Activated naive CD4-positive, alpha-beta T cell treated with anti-CD3 and anti-CD28 coated beads for 36 hours (primary cell): ENCODE measurements around the gene ZNF581. TPM values are rescaled to one million over a fixed set of nuclear protein-coding genes. Genes with fewer than 3 reads are reported as not detected.

Source experiments
- CTCF ChIA-PET: fragments of 350-600 bp; sonication (Branson Sonifier 250); formaldehyde crosslinking; loops from one replicate; lab custom pipeline; 2021; ENCODE audit warnings: antibody characterized with exemption; lab: Charles Lee
- DNase-seq: peaks from one replicate; pipeline ENCODE4 v3.0.0-alpha.2; 2020
- H3K27ac Mint-ChIP-seq: one replicate; pipeline ENCODE4 v1.8.0; 2021; ENCODE audit warnings: mild to moderate bottlenecking, mixed read lengths
- H3K27me3 Mint-ChIP-seq: one replicate; pipeline ENCODE4 v1.8.0; 2021; ENCODE audit warnings: low read depth, mixed read lengths
- H3K36me3 Mint-ChIP-seq: one replicate; pipeline ENCODE4 v1.8.0; 2021; ENCODE audit warnings: low read depth, mixed read lengths
- H3K4me1 Mint-ChIP-seq: one replicate; pipeline ENCODE4 v1.8.0; 2021; ENCODE audit warnings: low read depth, mixed read lengths
- H3K4me3 Mint-ChIP-seq: one replicate; pipeline ENCODE4 v1.8.0; 2021; ENCODE audit warnings: mild to moderate bottlenecking, moderate library complexity, mixed read lengths
- H3K9me3 Mint-ChIP-seq: one replicate; pipeline ENCODE4 v1.8.0; 2021; ENCODE audit warnings: mixed read lengths
- intact Hi-C: fragments of 100-400 bp; cut with micrococcal nuclease; formaldehyde crosslinking; loops from one replicate; pipeline ENCODE4 v1.15.1; 2023
- total RNA-seq, 2 experiments: library from RNA; stranded (reverse); gene quantifications; one replicate each; pipeline ENCODE4 v1.2.3, GENCODE V29; 2021

ZNF581 gene
- total RNA-seq, 2 experiments from 2014 or later, result 18.0 to 20.7 TPM

GRCh38 chr19:55654323-55654867, 10.9 kb downstream of the ZNF581 start:
- peak; percentile 100 for DNase-seq
- Mint-ChIP-seq H3K36me3 (peaks cover 22% of the 10 kb centered on the region), H3K4me3 (peak overlapping the region; percentile 88), H3K27me3 (no peaks in the 10 kb centered on the region), H3K27ac (peak overlapping the region; percentile 98), H3K4me1 (peaks cover 41% of the 10 kb centered on the region), H3K9me3 (no peaks in the 10 kb centered on the region)
- intact Hi-C loops, result loop anchor here (1.0 to 10.0 kb wide), 7 partner anchors 55 to 1464 kb away; partner anchors contain the start of genes FIZ1, KMT5C, LENG9 and TSEN34
- CTCF ChIA-PET, result interaction anchor here (0.6 to 1.3 kb wide), 10 partner anchors 8 to 128 kb away, joined by 3 to 7 read pairs (median 4); no protein-coding TSS in a partner anchor

DNA sequence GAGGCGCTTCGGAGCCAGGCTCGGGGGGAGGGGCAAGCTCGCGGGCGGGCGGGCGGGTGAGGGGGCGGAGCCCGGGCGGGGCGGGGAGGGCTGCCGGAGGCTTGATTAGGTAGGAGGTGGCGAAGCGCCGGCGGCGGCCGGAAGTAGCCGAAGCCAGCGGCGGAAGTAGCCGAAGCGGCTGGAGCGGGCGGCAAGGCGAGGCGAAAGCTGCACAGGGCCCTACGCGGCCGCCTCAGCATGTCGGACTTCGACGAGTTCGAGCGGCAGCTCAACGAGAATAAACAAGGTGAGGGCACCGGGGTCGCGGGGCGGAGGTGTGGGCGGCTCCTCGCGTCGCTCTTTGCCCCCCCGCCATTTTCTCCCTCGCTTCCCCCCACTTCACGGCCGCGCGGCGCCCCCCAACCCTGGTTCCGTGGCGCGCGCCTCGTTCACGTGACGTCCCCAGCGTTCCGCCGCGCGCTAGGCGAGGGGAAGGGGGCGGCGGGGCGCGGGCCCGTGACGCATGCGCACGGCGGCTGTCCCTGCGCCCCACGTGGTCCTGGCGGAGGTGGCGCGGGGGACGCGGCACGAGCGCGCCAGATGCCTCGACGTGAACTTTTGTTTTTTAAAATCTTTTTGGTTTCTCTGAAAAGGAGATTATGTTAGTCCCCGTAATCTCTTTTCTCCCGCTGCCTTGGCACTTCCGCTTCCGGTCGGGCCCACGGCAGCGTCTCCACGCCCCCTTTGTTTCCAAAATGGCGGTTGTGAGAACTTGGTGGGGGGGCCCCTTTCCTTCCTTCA, 11.6 kb downstream of the ZNF581 start, which contains the start of gene U2AF2:
TSS of gene U2AF2 (plus strand) at position 168 of the 780 bp plus-strand sequence. CDS start at position 238, 70 bp downstream.
- Mint-ChIP-seq H3K4me1 (peaks cover 40% of the 10 kb centered on the region), H3K27me3 (no peaks in the 10 kb centered on the region), H3K27ac (peak within 1 kb of the TSS; percentile 98), H3K36me3 (peaks cover 27% of the 10 kb centered on the region), H3K4me3 (peak within 1 kb of the TSS; percentile 88), H3K9me3 (no peaks in the 10 kb centered on the region)
- intact Hi-C loops, result loop anchor here (1.0 to 10.0 kb wide), 10 partner anchors 20 to 1464 kb away; partner anchors contain the start of genes EPN1, FIZ1, KMT5C and LENG9
- DNase-seq, result peak; percentile 98
- CTCF ChIA-PET, result interaction anchor here (0.6 to 1.3 kb wide), 9 partner anchors 8 to 129 kb away, joined by 3 to 7 read pairs (median 4); no protein-coding TSS in a partner anchor

GRCh38 chr19:55655648-55656040, 12.2 kb downstream of the ZNF581 start:
- peak overlapping the region; percentile 88 for H3K4me3 Mint-ChIP-seq
- peaks cover 29% of the 10 kb centered on the region for H3K36me3 Mint-ChIP-seq
- H3K4me1 Mint-ChIP-seq, result peaks cover 39% of the 10 kb centered on the region
- H3K9me3 Mint-ChIP-seq, result no peaks in the 10 kb centered on the region
- CTCF ChIA-PET, result no interaction called here
- H3K27ac Mint-ChIP-seq, result peak overlapping the region; percentile 96
- intact Hi-C loops, result loop anchor here (1.0 to 10.0 kb wide), 7 partner anchors 20 to 1465 kb away; partner anchors contain the start of genes EPN1, LENG9, TSEN34 and ZNF444
- DNase-seq, result no peak
- H3K27me3 Mint-ChIP-seq, result no peaks in the 10 kb centered on the region

- no peaks in the 10 kb centered on the region for H3K9me3 Mint-ChIP-seq
- H3K36me3 Mint-ChIP-seq, result peaks cover 29% of the 10 kb centered on the region
- intact Hi-C loops, result loop anchor here (10.0 kb wide), 2 partner anchors 658 to 1192 kb away; partner anchors contain the start of genes LENG9 and ZSCAN5A
- peak overlapping the region; percentile 88 for H3K4me3 Mint-ChIP-seq
- DNase-seq, result no peak
- no peaks in the 10 kb centered on the region for H3K27me3 Mint-ChIP-seq
- CTCF ChIA-PET, result interaction anchor here (1.4 to 2.4 kb wide), 2 partner anchors 15 to 18 kb away, joined by 4 to 10 read pairs; no protein-coding TSS in a partner anchor
- peaks cover 39% of the 10 kb centered on the region for H3K4me1 Mint-ChIP-seq
- H3K27ac Mint-ChIP-seq, result peak overlapping the region; percentile 96
These were observed 13.1 kb downstream of the ZNF581 start for GRCh38 chr19:55656552-55656951.

GRCh38 chr19:55656988-55657747, 13.7 kb downstream of the ZNF581 start:
- peak overlapping the region; percentile 96 for H3K27ac Mint-ChIP-seq
- peaks cover 42% of the 10 kb centered on the region for H3K4me1 Mint-ChIP-seq
- peaks cover 33% of the 10 kb centered on the region for H3K36me3 Mint-ChIP-seq
- peak overlapping the region; percentile 88 for H3K4me3 Mint-ChIP-seq
- H3K27me3 Mint-ChIP-seq, result no peaks in the 10 kb centered on the region
- peak; percentile 35 for DNase-seq
- H3K9me3 Mint-ChIP-seq, result no peaks in the 10 kb centered on the region
- CTCF ChIA-PET, result interaction anchor here (1.0 to 2.4 kb wide), 3 partner anchors 11 to 19 kb away, joined by 3 to 10 read pairs (median 4); no protein-coding TSS in a partner anchor
- intact Hi-C loops, result loop anchor here (10.0 kb wide), 2 partner anchors 658 to 1192 kb away; partner anchors contain the start of genes LENG9 and ZSCAN5A

GRCh38 chr19:55658846-55659459, 15.5 kb downstream of the ZNF581 start:
- Mint-ChIP-seq H3K27me3 (no peaks in the 10 kb centered on the region), H3K36me3 (peaks cover 46% of the 10 kb centered on the region), H3K27ac (no peak overlapping the region), H3K4me3 (no peak overlapping the region), H3K9me3 (no peaks in the 10 kb centered on the region), H3K4me1 (peaks cover 47% of the 10 kb centered on the region)
- CTCF ChIA-PET, result no interaction called here
- intact Hi-C loops, result loop anchor here (10.0 kb wide), 2 partner anchors 656 to 1194 kb away; partner anchors contain the start of genes LENG9 and ZSCAN5A
- DNase-seq, result no peak

DNA sequence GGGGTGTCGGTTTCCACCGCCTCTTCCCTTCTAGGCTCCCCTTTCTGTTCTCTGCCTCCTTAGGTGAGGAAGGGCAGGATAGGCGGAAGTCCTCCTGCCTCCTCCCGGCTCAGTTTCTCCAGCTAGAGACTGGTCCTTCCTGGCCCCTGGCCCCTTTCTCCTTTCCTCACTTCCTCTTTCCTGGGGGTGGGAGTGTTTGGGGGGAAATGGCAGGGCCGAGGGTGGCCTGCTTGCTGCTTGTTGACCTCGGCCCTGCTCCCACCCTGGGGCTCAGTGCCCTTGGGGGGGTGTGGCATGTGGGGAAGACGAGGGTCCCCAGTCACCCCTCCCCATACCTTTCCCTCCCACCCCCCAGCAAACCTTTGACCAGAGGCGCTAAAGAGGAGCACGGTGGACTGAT, 16.4 kb downstream of the ZNF581 start:
- Mint-ChIP-seq H3K4me3 (no peak overlapping the region), H3K9me3 (no peaks in the 10 kb centered on the region), H3K4me1 (peaks cover 53% of the 10 kb centered on the region), H3K27me3 (no peaks in the 10 kb centered on the region), H3K27ac (no peak overlapping the region), H3K36me3 (peaks cover 49% of the 10 kb centered on the region)
- intact Hi-C loops, result loop anchor here (10.0 kb wide), 2 partner anchors 655 to 1195 kb away; partner anchors contain the start of genes LENG9 and ZSCAN5A
- CTCF ChIA-PET, result no interaction called here
- DNase-seq, result no peak

DNA sequence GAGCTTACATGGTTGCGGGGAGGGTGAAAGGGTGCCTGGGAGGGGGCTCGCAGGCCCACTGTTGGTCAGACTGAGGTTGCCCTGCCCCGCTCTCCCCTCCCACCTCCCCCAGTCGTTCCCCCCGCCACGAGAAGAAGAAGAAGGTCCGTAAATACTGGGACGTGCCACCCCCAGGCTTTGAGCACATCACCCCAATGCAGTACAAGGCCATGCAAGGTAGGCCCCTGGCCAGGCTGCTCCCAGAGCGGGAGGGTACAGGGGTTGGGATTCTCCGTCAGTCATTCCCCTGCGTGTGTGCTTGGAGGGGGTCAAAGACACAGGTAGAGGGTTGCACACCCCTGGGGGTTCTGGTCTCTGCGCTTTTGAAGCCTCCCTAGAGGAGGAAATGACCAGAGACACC, 17.0 kb downstream of the ZNF581 start:
- H3K4me3 Mint-ChIP-seq, result no peak overlapping the region
- intact Hi-C loops, result no loop called here
- H3K27ac Mint-ChIP-seq, result no peak overlapping the region
- peaks cover 54% of the 10 kb centered on the region for H3K4me1 Mint-ChIP-seq
- H3K9me3 Mint-ChIP-seq, result no peaks in the 10 kb centered on the region
- DNase-seq, result no peak
- H3K36me3 Mint-ChIP-seq, result peaks cover 47% of the 10 kb centered on the region
- no peaks in the 10 kb centered on the region for H3K27me3 Mint-ChIP-seq
- CTCF ChIA-PET, result no interaction called here

DNA sequence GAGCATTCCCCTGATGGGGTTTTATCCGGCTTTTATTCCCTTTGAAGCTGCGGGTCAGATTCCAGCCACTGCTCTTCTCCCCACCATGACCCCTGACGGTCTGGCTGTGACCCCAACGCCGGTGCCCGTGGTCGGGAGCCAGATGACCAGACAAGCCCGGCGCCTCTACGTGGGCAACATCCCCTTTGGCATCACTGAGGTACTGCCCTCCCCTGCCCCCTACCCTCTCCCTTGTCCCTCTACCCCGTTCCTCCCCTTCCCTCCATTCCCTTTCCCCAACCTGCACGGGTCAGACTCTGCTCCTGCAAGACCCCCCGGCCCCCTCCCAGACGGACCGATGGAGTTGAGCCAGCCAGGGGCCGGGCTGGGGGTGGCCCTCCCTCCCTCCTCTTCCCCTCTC, 17.5 kb downstream of the ZNF581 start:
- Mint-ChIP-seq H3K27ac (no peak overlapping the region), H3K4me1 (peaks cover 54% of the 10 kb centered on the region), H3K36me3 (peaks cover 44% of the 10 kb centered on the region), H3K4me3 (no peak overlapping the region), H3K27me3 (no peaks in the 10 kb centered on the region), H3K9me3 (no peaks in the 10 kb centered on the region)
- DNase-seq, result no peak
- intact Hi-C loops, result no loop called here
- CTCF ChIA-PET, result no interaction called here

DNA sequence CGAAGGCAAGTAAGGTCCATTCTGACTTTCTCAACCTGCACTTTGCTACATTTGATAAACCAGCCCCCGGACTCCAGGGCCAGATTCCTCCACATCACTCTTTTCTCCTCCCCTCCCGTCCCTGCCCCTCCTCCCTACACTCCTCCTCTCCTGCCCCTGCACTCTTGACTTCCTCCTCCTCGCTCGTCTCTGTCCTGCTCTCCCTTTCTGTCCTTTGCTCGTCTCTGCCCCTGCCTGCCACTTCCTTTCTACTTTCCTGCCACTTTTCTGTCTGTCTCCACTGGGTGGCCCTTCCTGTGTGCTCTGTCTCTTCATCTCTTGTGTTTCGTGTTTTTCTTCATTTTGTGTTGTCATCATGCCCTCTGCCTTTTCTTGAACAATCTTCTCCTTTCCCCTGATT, 18.4 kb downstream of the ZNF581 start:
- H3K9me3 Mint-ChIP-seq, result no peaks in the 10 kb centered on the region
- CTCF ChIA-PET, result no interaction called here
- H3K4me3 Mint-ChIP-seq, result no peak overlapping the region
- peaks cover 48% of the 10 kb centered on the region for H3K4me1 Mint-ChIP-seq
- H3K27me3 Mint-ChIP-seq, result no peaks in the 10 kb centered on the region
- peaks cover 42% of the 10 kb centered on the region for H3K36me3 Mint-ChIP-seq
- no peak for DNase-seq
- H3K27ac Mint-ChIP-seq, result peak overlapping the region; percentile 47
- intact Hi-C loops, result no loop called here

DNA sequence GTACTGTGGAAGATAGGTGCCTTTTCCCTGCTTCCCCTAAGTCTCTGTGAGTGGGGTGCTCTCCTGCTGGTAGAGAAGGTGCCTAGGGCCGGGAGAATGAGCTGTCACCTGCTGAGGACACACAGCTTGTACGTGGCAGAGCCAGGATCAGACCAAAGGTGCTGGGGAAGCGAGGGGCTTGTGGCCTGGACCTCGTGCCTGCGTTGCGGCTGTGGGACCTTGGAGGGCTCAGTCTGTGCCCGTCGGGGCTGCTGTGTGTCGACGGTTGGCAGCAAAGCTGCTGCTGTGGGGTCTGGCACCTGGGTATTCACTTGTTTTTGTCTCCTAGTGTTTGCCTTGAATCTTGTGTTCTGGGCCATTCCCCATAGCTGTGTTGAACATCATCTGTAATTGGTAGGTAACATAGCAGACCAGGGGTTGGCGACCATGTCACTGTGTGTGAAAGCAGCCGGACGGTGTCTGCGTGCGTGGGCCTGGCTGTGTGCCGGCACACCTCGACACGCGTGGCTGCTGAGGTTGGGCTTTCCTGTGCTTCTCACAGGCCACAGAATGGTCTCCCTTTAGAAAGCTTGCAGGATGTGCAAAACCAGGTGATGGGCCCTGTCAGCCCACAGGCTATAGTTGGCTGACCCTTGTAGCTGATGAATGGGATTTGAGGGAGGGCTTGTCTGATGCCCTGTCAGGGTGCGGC, 20.5 kb downstream of the ZNF581 start:
- H3K4me1 Mint-ChIP-seq, result peaks cover 38% of the 10 kb centered on the region
- peaks cover 44% of the 10 kb centered on the region for H3K36me3 Mint-ChIP-seq
- CTCF ChIA-PET, result interaction anchor here (0.7 to 1.6 kb wide), 2 partner anchors 10 kb away, joined by 3 to 6 read pairs; no protein-coding TSS in a partner anchor
- no peaks in the 10 kb centered on the region for H3K27me3 Mint-ChIP-seq
- no peak overlapping the region for H3K4me3 Mint-ChIP-seq
- no peak for DNase-seq
- intact Hi-C loops, result no loop called here
- no peak overlapping the region for H3K27ac Mint-ChIP-seq
- no peaks in the 10 kb centered on the region for H3K9me3 Mint-ChIP-seq
